ENCODE measurements around the gene SNAP29. TPM values are rescaled to one million over a fixed set of nuclear protein-coding genes. Genes with fewer than 3 reads are reported as not detected.
"Not testable (repeated sequence)": the region's sequence is repeated elsewhere in the genome, so short reads cannot be mapped to it uniquely, and the experiment has no call there.

The SNAP29 gene
- total RNA-seq, 1 donor from 2014 or later, result 15.0 TPM

DNA sequence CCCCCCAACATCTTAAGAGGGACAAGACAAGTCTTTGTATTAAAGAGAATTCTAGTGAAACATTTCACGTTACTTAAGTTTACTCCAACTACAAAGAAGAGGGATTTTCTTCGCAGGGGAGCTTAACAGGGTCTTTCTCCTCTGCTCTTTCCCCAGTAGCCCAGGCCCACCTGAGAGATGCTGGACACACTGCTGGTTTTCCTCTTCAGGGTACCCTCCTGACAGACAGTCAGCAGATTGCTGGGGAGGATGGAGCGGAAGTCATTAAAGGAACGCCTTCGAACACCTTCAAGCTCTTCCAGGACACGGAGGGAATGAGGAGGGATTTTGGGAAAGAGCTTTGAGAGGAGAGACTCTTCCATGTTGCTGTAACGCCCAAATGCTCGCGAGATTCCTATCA lies 39.3 kb upstream of the SNAP29 start:
- Mint-ChIP-seq H3K9me3 (no peaks in the 10 kb centered on the region), H3K4me3 (no peak overlapping the region), H3K27ac (no peak overlapping the region), H3K36me3 (peaks cover 21% of the 10 kb centered on the region), H3K4me1 (no peaks in the 10 kb centered on the region), H3K27me3 (ENCODE audit: low read depth) (no peaks in the 10 kb centered on the region)
- no peak for DNase-seq (ENCODE audit: low spot score in 2 of 2, unreplicated experiment in 2 of 2)
- TF ChIP-seq, protein P1, sequence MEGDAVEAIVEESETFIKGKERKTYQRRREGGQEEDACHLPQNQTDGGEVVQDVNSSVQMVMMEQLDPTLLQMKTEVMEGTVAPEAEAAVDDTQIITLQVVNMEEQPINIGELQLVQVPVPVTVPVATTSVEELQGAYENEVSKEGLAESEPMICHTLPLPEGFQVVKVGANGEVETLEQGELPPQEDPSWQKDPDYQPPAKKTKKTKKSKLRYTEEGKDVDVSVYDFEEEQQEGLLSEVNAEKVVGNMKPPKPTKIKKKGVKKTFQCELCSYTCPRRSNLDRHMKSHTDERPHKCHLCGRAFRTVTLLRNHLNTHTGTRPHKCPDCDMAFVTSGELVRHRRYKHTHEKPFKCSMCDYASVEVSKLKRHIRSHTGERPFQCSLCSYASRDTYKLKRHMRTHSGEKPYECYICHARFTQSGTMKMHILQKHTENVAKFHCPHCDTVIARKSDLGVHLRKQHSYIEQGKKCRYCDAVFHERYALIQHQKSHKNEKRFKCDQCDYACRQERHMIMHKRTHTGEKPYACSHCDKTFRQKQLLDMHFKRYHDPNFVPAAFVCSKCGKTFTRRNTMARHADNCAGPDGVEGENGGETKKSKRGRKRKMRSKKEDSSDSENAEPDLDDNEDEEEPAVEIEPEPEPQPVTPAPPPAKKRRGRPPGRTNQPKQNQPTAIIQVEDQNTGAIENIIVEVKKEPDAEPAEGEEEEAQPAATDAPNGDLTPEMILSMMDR (IDR thresholded peaks at IDR 0.05; ENCODE audit: unreplicated experiment), result no peak

DNA sequence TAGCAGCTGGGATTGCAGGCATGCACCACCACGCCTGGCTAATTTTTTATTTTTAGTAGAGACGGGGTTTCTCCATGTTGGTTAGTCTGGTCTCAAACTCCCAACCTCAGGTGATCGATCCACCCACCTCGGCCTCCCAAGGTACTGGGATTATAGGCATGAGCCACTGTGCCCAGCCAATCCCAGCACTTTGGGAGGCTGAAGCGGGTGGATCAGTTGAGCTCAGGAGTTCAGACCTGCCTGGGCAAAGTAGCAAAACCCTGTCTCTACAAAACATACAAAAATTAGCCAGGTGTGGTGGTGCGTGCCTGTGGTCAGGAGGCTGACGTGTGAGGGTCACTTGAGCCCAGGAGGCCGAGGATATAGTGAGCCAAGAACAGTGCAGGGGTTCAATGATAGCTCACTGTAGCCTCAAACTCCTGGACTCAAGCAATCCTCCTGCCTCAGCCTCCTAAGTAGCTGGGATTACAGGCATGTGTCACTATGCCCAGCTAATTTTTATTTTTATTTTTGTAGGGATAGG lies 37.0 kb upstream of the SNAP29 start:
- not testable (repeated sequence) for DNase-seq (ENCODE audit: low spot score in 2 of 2, unreplicated experiment in 2 of 2); H3K4me3 Mint-ChIP-seq; H3K9me3 Mint-ChIP-seq; H3K4me1 Mint-ChIP-seq; H3K27me3 Mint-ChIP-seq (ENCODE audit: low read depth); H3K27ac Mint-ChIP-seq
- peaks cover 25% of the 10 kb centered on the region for H3K36me3 Mint-ChIP-seq

DNA sequence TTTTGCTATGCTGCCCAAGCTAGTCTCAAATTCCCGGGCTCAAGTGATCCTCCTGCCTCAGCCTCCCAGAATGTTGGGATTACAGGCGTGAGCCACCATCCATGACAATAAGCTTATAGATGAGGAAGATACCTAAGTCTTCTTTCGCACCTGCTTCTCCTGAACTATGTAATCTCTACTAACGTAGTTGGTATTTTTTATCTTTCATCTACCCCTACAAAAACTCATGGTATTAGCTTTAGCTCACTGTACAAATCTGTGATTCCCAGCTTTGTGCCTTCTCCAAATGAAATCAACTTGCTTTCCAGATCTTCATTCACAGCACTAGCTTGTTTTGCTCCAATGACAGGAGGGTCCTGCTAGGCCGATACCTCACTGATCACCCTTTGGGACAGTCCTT lies 36.6 kb upstream of the SNAP29 start:
- DNase-seq (ENCODE audit: low spot score in 2 of 2, unreplicated experiment in 2 of 2), result no peak
- Mint-ChIP-seq H3K4me1 (no peaks in the 10 kb centered on the region), H3K9me3 (peaks cover 4% of the 10 kb centered on the region), H3K4me3 (no peak overlapping the region), H3K36me3 (peaks cover 25% of the 10 kb centered on the region), H3K27ac (no peak overlapping the region), H3K27me3 (ENCODE audit: low read depth) (no peaks in the 10 kb centered on the region)
- TF ChIP-seq, protein P1 (IDR thresholded peaks at IDR 0.05; ENCODE audit: unreplicated experiment), result no peak

DNA sequence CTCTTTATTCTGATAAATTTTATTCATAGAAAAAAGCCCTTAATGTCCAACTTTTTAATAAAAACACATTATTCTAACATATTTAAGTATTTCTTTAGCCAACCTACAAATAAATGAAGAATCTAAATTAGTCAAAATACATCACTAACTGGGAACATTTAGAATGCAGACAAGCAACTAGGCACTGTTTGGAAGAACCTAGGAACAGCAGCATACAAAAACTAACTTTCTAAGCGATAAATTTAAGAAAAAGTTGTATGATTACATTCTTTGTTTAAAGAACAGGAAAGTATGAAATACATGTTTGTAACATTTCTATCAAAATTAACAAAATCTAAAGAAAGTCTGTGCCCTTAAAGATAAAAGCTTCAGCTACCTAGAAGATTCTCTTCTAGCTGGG lies 35.5 kb upstream of the SNAP29 start:
- H3K4me3 Mint-ChIP-seq, result no peak overlapping the region
- TF ChIP-seq, protein P1 (IDR thresholded peaks at IDR 0.05; ENCODE audit: unreplicated experiment), result no peak
- no peaks in the 10 kb centered on the region for H3K27me3 Mint-ChIP-seq (ENCODE audit: low read depth)
- DNase-seq (ENCODE audit: low spot score in 2 of 2, unreplicated experiment in 2 of 2), result no peak
- H3K36me3 Mint-ChIP-seq, result peaks cover 31% of the 10 kb centered on the region
- peaks cover 4% of the 10 kb centered on the region for H3K9me3 Mint-ChIP-seq
- H3K4me1 Mint-ChIP-seq, result no peaks in the 10 kb centered on the region
- no peak overlapping the region for H3K27ac Mint-ChIP-seq

DNA sequence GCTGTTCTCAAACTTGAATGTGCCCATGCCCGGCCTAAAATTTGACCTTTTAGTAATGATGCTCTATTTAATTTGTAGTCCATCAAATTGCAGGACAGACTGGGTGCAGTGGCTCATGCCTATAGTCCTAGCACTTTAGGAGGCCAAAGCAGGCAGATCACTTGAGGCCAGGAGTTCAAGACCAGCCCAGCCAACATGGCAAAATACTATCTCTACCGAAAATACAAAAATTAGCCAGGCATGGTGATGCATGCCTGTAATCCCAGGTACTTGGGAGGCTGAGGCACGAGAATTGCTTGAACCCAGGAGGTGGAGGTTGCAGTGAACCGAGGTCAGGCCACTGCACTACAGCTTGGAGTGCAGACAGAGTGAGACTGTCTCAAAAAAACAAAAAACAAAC lies 33.6 kb upstream of the SNAP29 start:
- not testable (repeated sequence) for H3K4me1 Mint-ChIP-seq; H3K27me3 Mint-ChIP-seq (ENCODE audit: low read depth); DNase-seq (ENCODE audit: low spot score in 2 of 2, unreplicated experiment in 2 of 2); H3K4me3 Mint-ChIP-seq; H3K27ac Mint-ChIP-seq
- Mint-ChIP-seq H3K36me3 (peaks cover 43% of the 10 kb centered on the region), H3K9me3 (peaks cover 12% of the 10 kb centered on the region)

DNA sequence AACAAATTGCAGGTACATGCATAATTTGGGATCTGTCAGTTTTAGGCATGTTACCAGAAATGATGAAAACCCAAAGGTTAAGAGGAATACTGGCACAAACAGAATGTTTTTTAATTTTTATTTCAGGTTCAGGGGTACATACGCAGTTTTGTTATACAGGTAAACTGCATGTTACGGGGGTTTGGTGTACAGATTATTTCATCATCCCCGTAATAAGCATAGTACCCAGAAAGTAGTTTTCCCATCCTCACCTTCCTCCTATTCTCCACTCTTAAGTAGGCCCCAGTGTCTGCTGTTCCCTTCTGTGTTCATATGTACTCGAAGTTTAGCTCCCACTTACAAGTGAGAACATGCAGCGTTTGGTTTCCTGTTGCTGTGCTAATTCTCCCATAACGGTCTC lies 33.2 kb upstream of the SNAP29 start:
- TF ChIP-seq, protein P1 (IDR thresholded peaks at IDR 0.05; ENCODE audit: unreplicated experiment), result no peak
- no peaks in the 10 kb centered on the region for H3K4me1 Mint-ChIP-seq

DNA sequence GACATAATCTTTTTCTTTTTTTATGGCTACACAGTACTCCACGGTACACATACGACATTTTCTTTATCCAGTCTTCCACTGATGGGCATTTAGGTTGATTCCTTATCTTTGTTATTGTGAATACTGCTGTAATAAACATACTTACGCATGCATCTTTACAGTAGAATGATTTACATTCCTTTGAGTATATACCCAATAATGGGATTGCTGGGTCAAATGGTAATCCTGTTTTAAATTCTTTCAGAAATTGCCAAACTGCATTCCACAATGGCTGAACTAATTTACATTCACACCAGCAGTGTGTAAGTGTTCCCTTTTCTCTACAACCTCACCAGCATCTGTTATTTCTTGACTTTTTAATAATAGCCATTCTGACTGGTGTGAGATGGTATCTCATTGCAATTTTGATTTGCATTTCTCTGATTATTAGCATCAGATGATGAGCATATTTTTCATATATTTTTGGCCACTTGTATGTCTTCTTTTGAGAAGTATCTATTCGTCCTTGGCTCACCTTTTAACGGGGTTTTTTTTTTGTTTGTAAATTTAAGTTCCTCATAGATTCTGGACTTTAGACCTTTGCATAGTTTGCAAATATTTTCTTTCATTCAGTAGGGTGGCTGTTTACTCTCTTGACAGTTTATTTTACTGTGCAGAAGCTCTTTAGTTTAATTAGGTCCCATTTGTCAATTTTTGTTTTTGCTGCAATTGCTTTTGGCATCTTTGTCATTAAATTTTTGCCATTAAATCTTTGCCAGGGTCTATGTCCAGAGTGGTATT lies 32.2 kb upstream of the SNAP29 start:
- H3K9me3 Mint-ChIP-seq, result peaks cover 15% of the 10 kb centered on the region
- not testable (repeated sequence) for DNase-seq (ENCODE audit: low spot score in 2 of 2, unreplicated experiment in 2 of 2); H3K27me3 Mint-ChIP-seq (ENCODE audit: low read depth); H3K4me3 Mint-ChIP-seq; H3K4me1 Mint-ChIP-seq; H3K27ac Mint-ChIP-seq
- H3K36me3 Mint-ChIP-seq, result peaks cover 52% of the 10 kb centered on the region

More for the DNA sequence above, 33.2 kb upstream of the SNAP29 start:
- Mint-ChIP-seq H3K4me3 (no peak overlapping the region), H3K36me3 (peaks cover 45% of the 10 kb centered on the region), H3K27me3 (ENCODE audit: low read depth) (no peaks in the 10 kb centered on the region), H3K27ac (no peak overlapping the region), H3K9me3 (peaks cover 15% of the 10 kb centered on the region)
- DNase-seq (ENCODE audit: low spot score in 2 of 2, unreplicated experiment in 2 of 2), result no peak

All from mesothelial cell of epicardium (in vitro differentiated cells).